BLaER1 (cell line): ENCODE results near the gene KMT2B.
A peak's percentile ranks its signal among the peaks of the same experiment; 100 is the strongest.

Experiments used
- H3K27ac ChIP-seq: shearing (Covaris generic); formaldehyde crosslinking; 2 replicates; pipeline ENCODE4 v1.8.1; 2022
- H3K27me3 ChIP-seq: shearing (Covaris generic); formaldehyde crosslinking; 2 replicates; pipeline ENCODE4 v1.8.1; 2022
- H3K36me3 ChIP-seq: shearing (Covaris generic); formaldehyde crosslinking; 2 replicates; pipeline ENCODE4 v1.8.1; 2022
- H3K4me1 ChIP-seq: shearing (Covaris generic); formaldehyde crosslinking; 2 replicates; pipeline ENCODE4 v1.8.1; 2022
- H3K4me2 ChIP-seq: shearing (Covaris generic); formaldehyde crosslinking; 2 replicates; pipeline ENCODE4 v1.8.1; 2022
- H3K4me3 ChIP-seq: shearing (Covaris generic); formaldehyde crosslinking; 2 replicates; pipeline ENCODE4 v1.8.1; 2022
- H3K9ac ChIP-seq: shearing (Covaris generic); formaldehyde crosslinking; 2 replicates; pipeline ENCODE4 v1.8.1; 2022
- H3K9me3 ChIP-seq: shearing (Covaris generic); formaldehyde crosslinking; 2 replicates; pipeline ENCODE4 v1.8.1; 2022
- H4K20me1 ChIP-seq: shearing (Covaris generic); formaldehyde crosslinking; 2 replicates; pipeline ENCODE4 v1.8.1; 2022
- Cebpa-rat ChIP-seq: shearing (Covaris generic); IDR thresholded peaks from 2 replicates; pipeline ENCODE4 v1.8.1; 2022

KMT2B gene

DNA sequence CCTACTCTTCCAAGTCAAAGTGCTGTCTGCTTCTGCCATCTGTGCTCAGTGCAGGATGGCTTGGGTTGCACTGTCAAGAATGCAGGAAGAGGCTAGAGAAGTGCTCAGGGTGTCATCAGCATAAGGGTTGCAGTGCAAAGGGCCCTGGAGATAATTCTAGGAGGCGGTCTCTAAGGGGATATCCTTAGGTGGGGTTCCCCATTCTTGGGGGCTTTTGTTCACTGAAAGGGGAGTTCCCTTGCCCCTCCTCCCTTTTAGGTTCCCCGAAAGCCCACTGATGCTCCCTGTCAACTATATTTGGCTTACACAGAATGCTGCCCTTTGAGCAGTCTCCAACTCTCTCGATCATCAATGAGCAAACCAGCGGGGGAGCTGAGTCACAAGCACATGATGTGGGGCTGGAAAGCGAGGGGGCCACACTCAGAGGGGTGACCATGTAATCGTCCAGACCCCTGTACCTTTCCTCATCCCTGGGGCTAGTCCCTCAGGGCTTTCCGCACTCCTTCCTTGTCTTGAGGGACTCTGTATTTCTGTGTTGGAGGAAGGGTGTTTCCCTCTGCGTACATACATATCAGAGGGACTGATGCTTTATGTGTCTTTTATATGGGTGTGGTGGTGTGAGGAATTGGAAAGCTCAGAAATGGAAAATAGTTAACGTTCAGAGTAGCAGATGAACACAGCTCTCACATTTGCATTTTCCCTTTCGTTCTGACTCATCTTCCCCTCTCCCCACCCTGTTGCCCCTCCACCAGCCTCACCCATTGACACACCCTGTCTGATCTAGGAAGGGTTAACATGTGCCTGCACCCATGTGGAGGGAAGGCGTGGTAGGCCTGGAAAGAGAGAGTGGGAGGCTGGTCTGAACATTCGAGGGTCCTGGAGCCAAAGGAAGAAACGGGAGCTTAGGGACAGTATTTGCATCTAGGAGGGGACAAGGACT, 6.7 kb upstream of the KMT2B start:
- peaks cover 6% of the 10 kb centered on the region; the same call in 1 of the 2 replicates for H4K20me1 ChIP-seq
- H3K9me3 ChIP-seq: no peaks in the 10 kb centered on the region
- no peak overlapping the region for H3K4me2 ChIP-seq
- no peak overlapping the region for H3K27ac ChIP-seq
- H3K27me3 ChIP-seq: 0 out of 2 replicates have a peak, but pooled peaks cover 3% of the 10 kb centered on the region
- TF ChIP-seq Cebpa-rat: no peak
- H3K36me3 ChIP-seq: no peaks in the 10 kb centered on the region
- H3K4me3 ChIP-seq: no peak overlapping the region
- no peak overlapping the region for H3K9ac ChIP-seq
- H3K4me1 ChIP-seq: peaks cover 32% of the 10 kb centered on the region

DNA sequence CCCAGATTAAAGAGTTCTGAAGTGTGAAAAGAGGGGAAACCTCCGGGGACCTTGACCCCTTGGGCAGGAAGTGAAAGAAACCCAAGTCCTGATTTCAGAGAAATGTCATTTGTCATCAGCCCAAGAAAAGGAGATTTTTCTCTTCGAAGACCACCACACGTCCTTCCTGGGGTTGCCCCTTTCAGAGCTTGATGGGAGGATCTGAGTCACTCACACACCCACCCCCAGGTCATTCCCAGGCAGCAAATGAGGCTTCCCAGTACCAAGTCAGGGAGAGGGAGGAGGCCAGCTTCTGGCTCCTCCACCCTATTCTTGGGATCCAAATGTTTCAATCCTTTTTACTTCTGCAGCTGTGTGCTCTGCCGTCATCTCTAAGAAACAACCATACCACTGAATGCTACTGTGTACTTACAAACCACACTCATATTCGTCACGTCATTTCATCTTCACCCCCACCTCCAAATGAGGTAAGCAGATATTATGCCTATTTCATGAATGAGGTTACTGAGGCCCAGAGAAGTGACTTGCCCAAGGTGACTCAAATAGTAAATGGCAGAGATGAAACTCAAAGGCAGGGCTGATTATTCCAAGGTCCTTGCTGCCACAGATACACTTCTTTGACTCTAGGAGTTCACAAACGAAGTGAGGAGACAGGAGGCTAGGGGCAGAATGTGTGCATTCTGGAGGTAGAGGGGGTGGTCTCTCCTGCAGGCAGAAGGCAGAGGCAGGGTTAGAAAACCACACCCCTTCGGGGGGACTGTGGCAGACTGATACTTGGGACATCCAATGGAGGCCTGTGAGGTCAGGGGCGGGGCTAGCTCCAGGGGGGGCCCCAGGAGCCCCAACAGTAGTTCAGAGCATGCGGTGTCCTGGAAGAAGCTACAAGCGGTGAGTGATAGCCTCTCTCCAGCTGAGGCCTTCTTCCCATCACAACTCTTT, 5.0 kb upstream of the KMT2B start:
- peak overlapping the region; percentile 49 for H3K4me2 ChIP-seq
- no peak overlapping the region for H3K4me3 ChIP-seq
- H3K27ac ChIP-seq: peak overlapping the region; percentile 3; the same call in 1 of the 2 replicates
- no peaks in the 10 kb centered on the region for H3K36me3 ChIP-seq
- no peaks in the 10 kb centered on the region for H3K9me3 ChIP-seq
- no peak for TF ChIP-seq Cebpa-rat
- peaks cover 6% of the 10 kb centered on the region; the same call in 1 of the 2 replicates for H4K20me1 ChIP-seq
- H3K9ac ChIP-seq: no peak overlapping the region
- H3K4me1 ChIP-seq: peaks cover 35% of the 10 kb centered on the region
- H3K27me3 ChIP-seq: 0 out of 2 replicates have a peak, but pooled peaks cover 3% of the 10 kb centered on the region

DNA sequence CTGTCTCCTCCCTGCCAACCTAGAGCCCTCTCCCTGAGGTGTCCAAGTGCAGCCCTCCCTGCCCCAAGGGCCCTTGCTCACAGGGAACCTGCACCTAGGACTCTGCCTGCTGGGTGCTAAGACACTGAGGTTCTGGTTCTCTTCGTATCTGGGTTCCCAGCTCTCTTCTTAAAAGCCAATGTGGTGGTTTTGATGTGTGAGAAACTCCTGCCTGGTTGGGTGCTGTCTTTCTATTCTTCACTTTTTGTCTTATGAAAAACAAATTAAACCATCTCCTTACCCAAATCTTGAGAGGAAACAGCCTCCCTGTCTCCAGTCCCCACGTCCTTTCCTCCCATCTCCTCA, 4.3 kb upstream of the KMT2B start:
- H3K27me3 ChIP-seq: 0 out of 2 replicates have a peak, but pooled peaks cover 3% of the 10 kb centered on the region
- H3K9me3 ChIP-seq: no peaks in the 10 kb centered on the region
- H3K4me2 ChIP-seq: no peak overlapping the region
- no peak for TF ChIP-seq Cebpa-rat
- H3K27ac ChIP-seq: no peak overlapping the region
- peaks cover 35% of the 10 kb centered on the region for H3K4me1 ChIP-seq
- no peaks in the 10 kb centered on the region for H3K36me3 ChIP-seq
- H4K20me1 ChIP-seq: peaks cover 10% of the 10 kb centered on the region
- H3K9ac ChIP-seq: peak overlapping the region; percentile 19; the same call in 1 of the 2 replicates
- no peak overlapping the region for H3K4me3 ChIP-seq

DNA sequence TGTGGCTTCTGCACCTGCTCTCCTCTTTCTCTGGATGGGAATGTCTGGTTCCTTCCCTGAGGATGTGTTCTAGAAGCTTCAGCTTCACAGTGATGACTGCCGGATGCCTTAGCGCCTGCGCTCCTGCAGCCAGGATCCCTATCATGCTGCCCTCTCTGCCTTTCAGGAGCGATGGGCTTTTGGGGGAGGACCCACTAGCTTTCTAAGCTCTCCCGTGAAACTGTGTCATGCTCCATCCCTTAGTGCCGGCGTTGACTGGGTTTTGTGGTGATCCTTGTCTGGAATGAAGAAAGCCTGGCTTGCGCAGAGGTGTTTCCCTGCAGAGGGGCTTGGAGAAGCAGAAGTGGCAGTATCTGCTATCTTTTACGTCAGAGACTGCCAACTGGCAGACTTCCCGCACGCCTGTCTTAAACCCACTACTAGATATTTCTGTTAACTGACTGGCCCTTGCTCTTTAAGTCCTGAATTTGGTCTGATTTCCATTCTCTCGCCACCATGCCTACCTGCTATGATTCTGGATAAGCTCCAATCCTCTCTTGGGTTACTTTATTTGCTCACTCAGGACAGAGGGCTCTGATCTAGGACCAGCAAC, 3.8 kb upstream of the KMT2B start:
- H3K4me2 ChIP-seq: no peak overlapping the region
- H3K4me3 ChIP-seq: no peak overlapping the region

DNA sequence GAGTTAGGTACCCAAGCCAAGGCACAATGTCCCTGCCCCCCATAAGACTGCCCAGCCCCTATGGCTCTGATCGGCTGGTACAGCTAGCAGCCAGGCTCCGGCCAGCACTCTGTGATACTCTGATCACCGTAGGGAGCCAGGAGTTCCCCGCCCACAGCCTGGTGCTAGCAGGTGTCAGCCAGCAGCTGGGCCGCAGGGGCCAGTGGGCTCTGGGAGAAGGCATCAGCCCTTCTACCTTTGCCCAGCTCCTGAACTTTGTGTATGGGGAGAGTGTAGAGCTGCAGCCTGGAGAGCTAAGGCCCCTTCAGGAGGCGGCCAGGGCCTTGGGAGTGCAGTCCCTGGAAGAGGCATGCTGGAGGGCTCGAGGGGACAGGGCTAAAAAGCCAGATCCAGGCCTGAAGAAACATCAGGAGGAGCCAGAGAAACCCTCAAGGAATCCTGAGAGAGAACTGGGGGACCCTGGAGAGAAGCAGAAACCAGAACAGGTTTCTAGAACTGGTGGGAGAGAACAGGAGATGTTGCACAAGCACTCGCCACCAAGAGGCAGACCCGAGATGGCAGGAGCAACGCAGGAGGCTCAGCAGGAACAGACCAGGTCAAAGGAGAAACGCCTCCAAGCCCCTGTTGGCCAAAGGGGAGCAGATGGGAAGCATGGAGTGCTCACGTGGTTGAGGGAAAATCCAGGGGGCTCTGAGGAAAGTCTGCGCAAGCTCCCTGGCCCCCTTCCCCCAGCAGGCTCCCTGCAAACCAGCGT, 3.0 kb upstream of the KMT2B start:
- Histone ChIP-seq H3K4me1 (peaks cover 47% of the 10 kb centered on the region), H3K36me3 (peaks cover 6% of the 10 kb centered on the region), H3K9me3 (no peaks in the 10 kb centered on the region), H4K20me1 (peaks cover 23% of the 10 kb centered on the region), H3K27ac (no peak overlapping the region), H3K4me3 (peak overlapping the region; percentile 76; the same call in 1 of the 2 replicates), H3K9ac (no peak overlapping the region), H3K27me3 (0 out of 2 replicates have a peak, but pooled peaks cover 3% of the 10 kb centered on the region), H3K4me2 (peak overlapping the region; percentile 97)
- 0 out of 2 replicates have a peak, but pooled peaks have one; percentile 35 for TF ChIP-seq Cebpa-rat

More for the DNA sequence above, 3.8 kb upstream of the KMT2B start:
- H3K27me3 ChIP-seq: 0 out of 2 replicates have a peak, but pooled peaks cover 3% of the 10 kb centered on the region
- no peaks in the 10 kb centered on the region for H3K36me3 ChIP-seq
- H3K4me1 ChIP-seq: peaks cover 39% of the 10 kb centered on the region
- H3K27ac ChIP-seq: no peak overlapping the region
- no peaks in the 10 kb centered on the region for H3K9me3 ChIP-seq
- H4K20me1 ChIP-seq: peaks cover 15% of the 10 kb centered on the region
- peak overlapping the region; percentile 19; the same call in 1 of the 2 replicates for H3K9ac ChIP-seq
- TF ChIP-seq Cebpa-rat: no peak

DNA sequence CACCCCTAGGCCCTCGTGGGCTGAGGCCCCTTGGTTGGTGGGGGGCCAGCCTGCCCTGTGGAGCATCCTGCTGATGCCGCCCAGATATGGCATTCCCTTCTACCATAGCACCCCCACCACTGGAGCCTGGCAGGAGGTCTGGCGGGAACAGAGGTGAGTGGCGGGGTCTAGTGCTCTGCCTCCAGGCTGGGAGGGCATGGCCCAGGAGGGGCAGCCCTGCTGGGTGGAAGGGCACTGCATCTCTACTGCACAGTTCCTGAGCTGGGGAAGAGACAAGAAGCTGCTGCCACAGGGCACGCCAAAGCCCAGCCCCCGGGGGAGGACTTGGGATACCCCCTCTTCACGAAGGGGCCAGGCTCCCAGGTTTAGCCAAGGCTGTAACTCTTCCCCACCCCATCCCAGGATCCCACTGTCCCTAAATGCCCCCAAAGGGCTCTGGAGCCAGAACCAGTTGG, 2.4 kb upstream of the KMT2B start:
- H3K27me3 ChIP-seq: 0 out of 2 replicates have a peak, but pooled peaks cover 3% of the 10 kb centered on the region
- H3K27ac ChIP-seq: peak overlapping the region; percentile 95; the same call in 1 of the 2 replicates
- peak overlapping the region; percentile 95 for H3K9ac ChIP-seq
- H4K20me1 ChIP-seq: peaks cover 27% of the 10 kb centered on the region
- peaks cover 12% of the 10 kb centered on the region for H3K36me3 ChIP-seq
- H3K9me3 ChIP-seq: no peaks in the 10 kb centered on the region
- peak overlapping the region; percentile 76 for H3K4me3 ChIP-seq
- H3K4me2 ChIP-seq: peak overlapping the region; percentile 97
- TF ChIP-seq Cebpa-rat: no peak
- H3K4me1 ChIP-seq: peaks cover 49% of the 10 kb centered on the region

DNA sequence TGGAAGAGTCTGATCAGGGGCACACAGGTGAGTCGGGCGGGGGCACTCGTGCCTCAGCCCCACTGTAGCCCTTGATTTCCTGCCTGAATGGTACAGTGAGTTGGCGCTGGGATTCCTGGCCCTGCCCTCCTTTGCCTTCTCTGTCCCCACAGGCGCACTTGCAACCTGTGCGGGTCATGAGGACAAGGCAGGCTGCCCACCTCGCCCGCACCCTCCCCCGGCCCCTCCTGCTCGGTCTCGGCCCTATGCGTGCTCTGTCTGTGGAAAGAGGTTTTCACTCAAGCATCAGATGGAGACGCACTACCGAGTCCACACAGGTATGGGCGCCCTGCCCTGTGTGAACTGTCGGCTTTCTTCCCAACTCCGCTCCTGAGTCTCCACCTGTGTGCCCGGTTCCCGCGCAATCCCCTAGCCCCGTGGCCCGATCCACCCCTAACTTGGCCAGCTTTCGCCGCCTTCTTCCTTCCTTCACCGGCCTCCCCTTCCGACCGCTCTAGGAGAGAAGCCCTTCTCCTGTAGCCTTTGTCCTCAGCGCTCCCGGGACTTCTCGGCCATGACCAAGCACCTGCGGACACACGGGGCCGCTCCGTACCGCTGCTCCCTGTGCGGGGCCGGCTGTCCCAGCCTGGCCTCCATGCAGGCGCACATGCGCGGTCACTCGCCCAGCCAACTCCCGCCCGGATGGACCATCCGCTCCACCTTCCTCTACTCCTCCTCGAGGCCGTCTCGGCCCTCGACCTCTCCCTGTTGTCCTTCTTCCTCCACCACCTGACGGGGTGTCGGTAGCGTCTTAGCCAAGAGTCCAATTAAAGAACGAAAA, 1.6 kb upstream of the KMT2B start:
- H3K4me1 ChIP-seq: peaks cover 49% of the 10 kb centered on the region
- H3K9me3 ChIP-seq: no peaks in the 10 kb centered on the region
- H3K36me3 ChIP-seq: peaks cover 18% of the 10 kb centered on the region
- 0 out of 2 replicates have a peak, but pooled peaks cover 3% of the 10 kb centered on the region for H3K27me3 ChIP-seq
- no peak for TF ChIP-seq Cebpa-rat
- H3K4me2 ChIP-seq: peak overlapping the region; percentile 97
- H3K27ac ChIP-seq: peak overlapping the region; percentile 95
- H3K9ac ChIP-seq: peak overlapping the region; percentile 95
- H3K4me3 ChIP-seq: peak overlapping the region; percentile 76
- H4K20me1 ChIP-seq: peaks cover 31% of the 10 kb centered on the region
